HG02759 (cell line): ENCODE results near the gene CDK12.
"Not testable (repeated sequence)": the region's sequence is repeated elsewhere in the genome, so short reads cannot be mapped to it uniquely, and the experiment has no call there.

ENCODE experiments used
- ATAC-seq: cut with Tn5 transposase; IDR thresholded peaks from one replicate; pipeline ENCODE4 v1.9.1; 2021; ENCODE audit warnings: mild to moderate bottlenecking, moderate library complexity; ENCODE audit not compliant: unreplicated experiment

Gene CDK12

DNA sequence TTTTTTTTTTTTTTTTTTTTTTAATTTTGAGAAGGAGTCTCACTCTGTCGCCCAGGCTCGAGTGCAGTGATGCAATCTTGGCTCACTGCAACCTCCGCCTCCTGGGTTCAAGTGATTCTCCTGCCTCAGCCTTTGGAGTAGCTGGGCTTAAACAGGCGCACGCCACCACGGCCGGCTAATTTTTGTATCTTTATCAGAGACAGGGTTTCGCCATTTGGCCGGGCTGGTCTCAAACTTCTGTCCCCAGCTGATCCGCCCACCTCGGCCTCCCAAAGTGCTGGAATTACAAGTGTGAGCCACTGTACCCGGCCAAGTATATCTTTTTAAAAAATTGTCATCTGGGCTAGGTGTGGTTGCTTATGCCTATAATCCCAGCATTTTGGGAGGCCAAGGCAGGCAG is 35.6 kb downstream of the CDK12 start:
- ATAC-seq: not testable (repeated sequence)

DNA sequence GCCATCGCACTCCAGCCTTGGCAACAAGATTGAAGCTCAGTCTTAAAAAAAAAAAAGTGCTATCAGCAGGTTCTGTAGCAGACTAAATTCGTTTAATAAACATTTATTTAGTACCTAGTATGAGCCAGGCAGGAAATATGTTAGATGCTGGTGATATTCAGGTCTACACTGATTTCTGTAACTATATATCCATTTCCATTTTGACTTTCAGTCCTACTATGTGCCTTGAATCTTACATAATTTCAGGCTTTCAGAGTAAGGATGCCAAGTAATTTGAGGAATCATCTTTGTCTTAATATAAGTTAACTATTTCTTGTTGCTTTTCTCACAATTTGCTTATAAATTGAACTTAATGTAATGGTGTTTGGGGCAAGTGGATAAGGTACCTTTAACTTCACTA is 46.2 kb downstream of the CDK12 start:
- no peak for ATAC-seq

- no peak for ATAC-seq
These were observed 47.7 kb downstream of the CDK12 start for GRCh38 chr17:39508987-39509386.

DNA sequence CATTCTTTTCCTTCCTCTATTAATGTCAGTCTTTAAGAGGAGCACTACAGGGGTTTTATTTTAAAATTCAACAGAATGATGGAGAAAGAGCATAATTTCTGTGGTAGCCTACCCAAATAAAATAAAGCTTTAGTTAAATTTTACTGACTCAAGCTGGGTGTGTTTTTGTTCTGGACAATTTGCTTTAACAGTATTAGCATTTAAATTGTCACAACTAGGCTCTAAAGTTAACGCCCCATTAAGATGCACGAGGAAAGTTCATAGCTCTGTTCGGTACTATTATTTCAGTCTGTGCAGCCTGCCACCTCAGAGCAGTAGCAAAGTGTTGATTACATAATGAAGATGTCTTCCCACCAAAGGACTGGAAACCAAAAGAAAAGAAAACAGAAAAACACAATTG is 52.0 kb downstream of the CDK12 start:
- no peak for ATAC-seq

GRCh38 chr17:39513915-39514314 is 52.6 kb downstream of the CDK12 start:
- no peak for ATAC-seq

DNA sequence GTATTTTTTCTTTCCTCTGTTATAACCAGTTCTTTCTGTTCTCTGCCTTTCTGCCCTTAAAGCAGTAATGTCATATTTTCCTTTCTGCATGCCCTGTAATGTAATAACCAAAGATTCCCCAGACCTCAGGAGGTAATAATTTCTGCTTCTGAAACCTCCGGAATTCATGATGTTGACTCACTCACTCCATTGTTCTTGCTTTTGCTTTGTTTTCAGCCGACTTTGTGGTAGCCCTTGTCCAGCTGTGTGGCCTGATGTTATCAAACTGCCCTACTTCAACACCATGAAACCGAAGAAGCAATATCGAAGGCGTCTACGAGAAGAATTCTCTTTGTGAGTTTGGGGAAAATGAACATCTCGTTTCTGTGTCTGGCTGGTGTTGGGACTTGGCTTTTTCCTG is 55.9 kb downstream of the CDK12 start:
- no peak for ATAC-seq

DNA sequence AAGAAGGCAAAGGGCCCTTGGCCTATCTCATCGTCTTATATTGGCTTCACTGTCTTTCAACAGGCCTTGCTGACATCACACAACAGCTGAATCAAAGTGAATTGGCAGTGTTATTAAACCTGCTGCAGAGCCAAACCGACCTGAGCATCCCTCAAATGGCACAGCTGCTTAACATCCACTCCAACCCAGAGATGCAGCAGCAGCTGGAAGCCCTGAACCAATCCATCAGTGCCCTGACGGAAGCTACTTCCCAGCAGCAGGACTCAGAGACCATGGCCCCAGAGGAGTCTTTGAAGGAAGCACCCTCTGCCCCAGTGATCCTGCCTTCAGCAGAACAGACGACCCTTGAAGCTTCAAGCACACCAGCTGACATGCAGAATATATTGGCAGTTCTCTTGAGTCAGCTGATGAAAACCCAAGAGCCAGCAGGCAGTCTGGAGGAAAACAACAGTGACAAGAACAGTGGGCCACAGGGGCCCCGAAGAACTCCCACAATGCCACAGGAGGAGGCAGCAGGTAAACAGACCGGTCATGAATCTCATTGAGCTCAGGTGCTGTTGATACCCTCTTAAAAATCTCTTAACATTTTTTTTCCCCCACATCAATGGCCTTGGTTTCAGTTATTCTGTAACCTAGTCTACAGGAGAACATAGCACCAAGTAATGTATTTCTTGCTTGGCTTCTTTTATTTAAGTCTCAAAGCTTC is 64.7 kb downstream of the CDK12 start:
- ATAC-seq: no peak

GRCh38 chr17:39527220-39527813 is 66.0 kb downstream of the CDK12 start:
- no peak for ATAC-seq

- no peak for ATAC-seq
These were observed 68.2 kb downstream of the CDK12 start for GRCh38 chr17:39529455-39529854.

DNA sequence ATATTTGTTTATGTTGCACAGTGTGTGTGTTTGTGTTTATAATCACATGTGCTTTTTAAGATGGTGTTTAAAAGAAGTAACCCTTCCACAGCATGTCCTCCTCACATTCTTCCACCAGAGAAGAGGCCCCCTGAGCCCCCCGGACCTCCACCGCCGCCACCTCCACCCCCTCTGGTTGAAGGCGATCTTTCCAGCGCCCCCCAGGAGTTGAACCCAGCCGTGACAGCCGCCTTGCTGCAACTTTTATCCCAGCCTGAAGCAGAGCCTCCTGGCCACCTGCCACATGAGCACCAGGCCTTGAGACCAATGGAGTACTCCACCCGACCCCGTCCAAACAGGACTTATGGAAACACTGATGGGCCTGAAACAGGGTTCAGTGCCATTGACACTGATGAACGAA is 69.2 kb downstream of the CDK12 start:
- no peak for ATAC-seq

DNA sequence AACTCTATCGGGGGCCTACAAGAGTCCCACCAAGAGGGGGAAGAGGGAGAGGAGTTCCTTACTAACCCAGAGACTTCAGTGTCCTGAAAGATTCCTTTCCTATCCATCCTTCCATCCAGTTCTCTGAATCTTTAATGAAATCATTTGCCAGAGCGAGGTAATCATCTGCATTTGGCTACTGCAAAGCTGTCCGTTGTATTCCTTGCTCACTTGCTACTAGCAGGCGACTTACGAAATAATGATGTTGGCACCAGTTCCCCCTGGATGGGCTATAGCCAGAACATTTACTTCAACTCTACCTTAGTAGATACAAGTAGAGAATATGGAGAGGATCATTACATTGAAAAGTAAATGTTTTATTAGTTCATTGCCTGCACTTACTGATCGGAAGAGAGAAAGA is 70.0 kb downstream of the CDK12 start:
- ATAC-seq: no peak

DNA sequence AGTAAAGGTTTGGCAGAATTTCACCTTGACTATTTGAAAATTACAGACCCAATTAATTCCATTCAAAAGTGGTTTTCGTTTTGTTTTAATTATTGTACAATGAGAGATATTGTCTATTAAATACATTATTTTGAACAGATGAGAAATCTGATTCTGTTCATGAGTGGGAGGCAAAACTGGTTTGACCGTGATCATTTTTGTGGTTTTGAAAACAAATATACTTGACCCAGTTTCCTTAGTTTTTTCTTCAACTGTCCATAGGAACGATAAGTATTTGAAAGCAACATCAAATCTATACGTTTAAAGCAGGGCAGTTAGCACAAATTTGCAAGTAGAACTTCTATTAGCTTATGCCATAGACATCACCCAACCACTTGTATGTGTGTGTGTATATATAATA is 72.6 kb downstream of the CDK12 start:
- ATAC-seq: no peak

DNA sequence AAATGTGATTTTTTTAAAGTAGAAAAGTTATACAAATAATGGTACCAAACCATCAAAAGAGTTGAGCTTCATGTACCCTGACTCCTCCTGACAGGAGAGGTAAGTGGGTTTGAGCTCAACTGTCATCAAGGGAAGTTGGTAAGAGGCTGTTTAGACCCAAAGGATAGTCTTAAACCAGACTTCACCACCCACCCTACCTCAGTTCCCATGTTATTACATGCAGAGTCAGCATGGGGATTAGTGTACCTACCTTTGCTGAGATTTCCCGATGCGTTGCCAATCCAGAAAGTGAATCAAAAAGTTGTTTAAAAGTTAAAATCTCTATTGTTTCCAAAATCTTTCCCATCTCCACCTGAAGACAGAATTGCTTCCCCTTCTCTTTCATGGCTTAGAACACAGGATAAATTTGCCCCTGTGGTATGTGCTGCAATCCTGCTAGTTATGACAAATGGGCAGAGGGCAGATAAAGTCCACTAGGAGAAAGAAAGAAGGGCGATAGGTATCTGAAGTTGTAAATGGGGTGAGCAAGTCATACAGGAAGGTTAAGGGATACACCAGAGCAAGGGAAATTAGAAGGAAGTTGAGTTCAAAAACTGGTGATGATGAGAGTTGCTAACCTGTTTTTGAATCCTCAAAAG is 73.6 kb downstream of the CDK12 start:
- ATAC-seq: no peak

DNA sequence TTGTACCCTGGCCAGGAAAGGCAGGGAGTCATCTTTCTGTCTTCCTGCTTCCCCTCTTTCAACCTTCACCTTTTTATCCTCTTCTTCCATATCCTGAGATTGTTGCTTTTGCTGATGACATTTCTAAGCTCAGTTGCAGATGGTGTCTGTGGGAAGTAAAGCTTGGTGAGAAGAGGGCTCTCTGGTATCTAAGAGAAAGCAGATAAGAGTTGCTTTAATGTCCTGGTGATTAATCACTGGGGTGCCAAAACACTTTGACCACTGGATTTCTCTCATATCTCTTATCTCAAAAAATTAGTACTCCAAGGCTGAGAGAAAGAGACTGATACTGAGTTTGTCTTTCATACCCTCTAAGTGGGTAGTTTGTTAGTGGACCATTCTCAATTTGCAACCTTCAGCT is 75.2 kb downstream of the CDK12 start:
- no peak for ATAC-seq

DNA sequence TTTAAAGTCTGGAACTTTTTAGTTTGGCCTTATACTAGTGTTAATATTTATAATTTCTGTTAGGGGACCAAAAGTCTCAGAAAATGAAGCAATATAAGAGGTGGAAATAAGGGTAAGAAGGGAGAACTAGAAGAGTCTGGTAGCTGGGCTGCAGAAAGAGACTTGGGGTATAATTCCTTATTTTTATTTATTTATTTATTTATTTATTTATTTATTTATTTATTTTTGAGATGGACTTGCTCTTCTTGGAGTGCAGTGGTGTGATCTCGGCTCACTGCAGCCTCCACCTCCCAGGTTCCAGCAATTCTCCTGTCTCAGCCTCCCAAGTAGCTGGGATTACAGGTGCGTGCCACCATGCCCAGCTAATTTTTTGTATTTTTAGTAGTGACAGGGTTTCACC is 76.1 kb downstream of the CDK12 start:
- ATAC-seq: not testable (repeated sequence)

GRCh38 chr17:39538866-39539265 is 77.6 kb downstream of the CDK12 start:
- ATAC-seq: no peak

GRCh38 chr17:39540611-39541010 is 79.3 kb downstream of the CDK12 start:
- no peak for ATAC-seq

DNA sequence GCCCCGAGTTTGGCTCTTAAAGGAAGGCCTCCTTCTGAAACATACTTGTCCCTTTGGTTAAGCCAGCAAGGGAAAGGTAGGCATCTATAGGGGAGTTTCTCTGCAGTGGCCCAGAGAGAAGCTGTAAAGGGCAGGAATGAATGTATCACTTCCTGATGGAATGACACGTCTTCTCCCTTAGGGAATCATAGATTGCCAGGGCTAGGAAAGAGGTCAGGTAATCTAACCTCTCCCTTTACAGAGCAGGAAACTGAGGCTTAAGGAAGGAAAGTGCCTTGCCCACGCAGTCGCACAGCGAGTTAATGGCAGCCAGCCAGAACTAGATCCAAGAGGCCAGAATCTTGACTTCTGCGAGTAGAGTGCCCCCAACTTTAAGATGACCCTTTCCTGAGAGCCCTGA is 80.4 kb downstream of the CDK12 start:
- no peak for ATAC-seq

- ATAC-seq: no peak
These were observed 81.9 kb downstream of the CDK12 start for GRCh38 chr17:39543176-39543575.

- no peak for ATAC-seq
These were observed 82.4 kb downstream of the CDK12 start for GRCh38 chr17:39543664-39544063.

GRCh38 chr17:39544361-39544760 is 83.1 kb downstream of the CDK12 start:
- not testable (repeated sequence) for ATAC-seq

DNA sequence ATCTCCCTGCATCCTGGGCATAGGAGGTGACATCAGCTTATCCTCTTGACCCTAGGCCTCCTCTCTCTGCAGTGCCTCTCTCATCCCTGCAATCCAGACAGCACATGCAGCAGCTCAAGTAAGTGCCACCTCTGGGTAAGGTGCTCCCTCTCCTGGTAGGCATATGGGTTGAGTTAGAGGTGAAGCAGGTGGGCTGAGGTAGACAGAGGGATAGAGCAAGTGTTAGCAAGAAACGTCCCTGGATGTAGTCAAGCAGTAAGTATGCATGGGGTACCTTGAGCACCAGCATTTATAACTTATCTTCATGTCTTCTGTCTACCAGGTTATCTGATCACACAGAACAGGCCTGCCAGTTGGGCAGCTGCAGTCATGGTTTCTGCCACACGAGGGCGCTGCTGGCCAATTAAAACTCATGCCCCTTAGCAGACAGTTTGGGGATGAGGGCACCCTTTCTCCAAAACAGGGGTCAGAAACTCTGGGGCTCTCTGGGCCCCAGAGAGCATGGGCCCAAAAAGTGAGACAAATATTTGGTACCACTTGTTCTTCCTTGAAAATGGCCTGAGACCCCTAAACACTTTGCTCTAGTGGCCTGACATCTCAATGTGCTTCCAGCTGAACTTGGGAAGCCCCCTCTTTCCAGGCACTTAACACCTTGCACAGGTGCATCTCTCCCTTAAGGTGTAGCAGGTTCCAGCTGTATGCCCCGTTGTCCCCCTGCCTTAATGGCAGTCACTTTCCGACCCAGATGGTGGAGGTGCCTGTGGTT is 86.6 kb downstream of the CDK12 start:
- no peak for ATAC-seq
